HepG2 (cell line): ENCODE data around the gene PAN2. TPM values are rescaled to one million over a fixed set of nuclear protein-coding genes. Genes with fewer than 3 reads are reported as not detected.
A peak's percentile ranks its signal among the peaks of the same experiment; 100 is the strongest.

Experiments used
- ATAC-seq: fragments of 200-7000 bp; cut with Tn5 transposase; 3 replicates; pipeline ENCODE4 v1.9.1; 2020; ENCODE audit warnings: mild to moderate bottlenecking, moderate library complexity
- BruUV-seq: library from RNA; stranded (reverse); fragments of 400-500 nt; replicated peaks from 2 replicates; lab custom pipeline; 2021; lab: Mats Ljungman, UMichigan
- CTCF ChIA-PET: fragments of 300-600 bp; formaldehyde crosslinking; extraction: SDS; loops from one replicate; lab custom pipeline; 2021; ENCODE audit warnings: low total read pairs, inconsistent platforms, low intra/inter-chr PET ratio; lab: Yijun Ruan, JAX
- POLR2A ChIA-PET: fragments of 350-600 bp; sonication (Branson Sonifier 250); formaldehyde crosslinking; loops from one replicate; lab custom pipeline; 2020; ENCODE audit warnings: antibody characterized with exemption, inconsistent platforms; lab: Yijun Ruan, JAX
- DNase-seq: peaks from one replicate; pipeline ENCODE4 v3.0.0-alpha.2; 2015; ENCODE audit warnings: low spot score
- FAIRE-seq: peaks from 3 replicates; lab custom pipeline; 2011; peaks lifted over from hg19 to GRCh38; lab: Jason Lieb, UNC
- H2AFZ ChIP-seq: one replicate; pipeline ENCODE4 v1.6.1; 2011; ENCODE audit warnings: low read length, inconsistent platforms
- H3K27ac ChIP-seq: fragments of 300-600 bp; 3 replicates; pipeline ENCODE4 v1.8.0; 2011; ENCODE audit warnings: mixed run types, mild to moderate bottlenecking, mixed read lengths, low read length, inconsistent platforms; ENCODE audit not compliant: insufficient read depth; ENCODE audit errors: extremely low read length
- H3K27me3 ChIP-seq, 2 experiments: fragments of 200-600 bp in 1 of 2; 2 replicates in 1 of 2; 3 replicates in 1 of 2; pipeline versions ENCODE4 v1.6.0 to v1.8.0; 2011; ENCODE audit warnings: low read length in 2 of 2, mild to moderate bottlenecking in 2 of 2, moderate library complexity in 2 of 2, inconsistent platforms in 1 of 2; ENCODE audit not compliant: insufficient read depth in 2 of 2, control insufficient read depth in 1 of 2
- H3K36me3 ChIP-seq, 2 experiments: fragments of 200-600 bp in 1 of 2; replicated peaks in 1 of 2; 2 replicates in 1 of 2; 3 replicates in 1 of 2; pipeline versions ENCODE4 v1.5.1 to v1.8.0; 2011; ENCODE audit warnings: low read length in 2 of 2, inconsistent platforms in 1 of 2; ENCODE audit not compliant: insufficient read depth in 2 of 2, control insufficient read depth in 1 of 2
- H3K4me1 ChIP-seq: 2 replicates; pipeline ENCODE4 v1.5.1; 2012; ENCODE audit warnings: low read length, inconsistent platforms; ENCODE audit not compliant: insufficient read depth
- H3K4me2 ChIP-seq: 2 replicates; pipeline ENCODE4 v1.6.0; 2011; ENCODE audit warnings: low read depth, low read length, inconsistent platforms
- H3K4me3 ChIP-seq, 3 experiments: fragments of 200-600 bp in 1 of 3; sonication (generic), shearing (Covaris generic) in 1 of 3; replicated peaks in 1 of 3; 2 replicates each; pipeline ENCODE4 v1.5.1; 2011 to 2016; ENCODE audit warnings: low read length in 3 of 3, inconsistent platforms in 2 of 3, low read depth in 2 of 3, mild to moderate bottlenecking in 2 of 3, control low read depth in 1 of 3, mixed read lengths in 1 of 3; ENCODE audit not compliant: insufficient read depth in 1 of 3
- H3K79me2 ChIP-seq: one replicate; pipeline ENCODE4 v1.6.1; 2011; ENCODE audit warnings: low read length, inconsistent platforms; ENCODE audit not compliant: insufficient read depth
- H3K9ac ChIP-seq: 2 replicates; pipeline ENCODE4 v1.6.0; 2011; ENCODE audit warnings: mild to moderate bottlenecking, low read depth, low read length, inconsistent platforms; ENCODE audit not compliant: insufficient read depth
- H3K9me3 ChIP-seq: 2 replicates; pipeline ENCODE4 v1.5.1; 2012; ENCODE audit warnings: mild to moderate bottlenecking, low read length
- H4K20me1 ChIP-seq: 2 replicates; pipeline ENCODE4 v1.6.0; 2011; ENCODE audit warnings: inconsistent platforms, mild to moderate bottlenecking, low read length, moderate library complexity; ENCODE audit not compliant: insufficient read depth
- ADNP ChIP-seq: sonication (generic); formaldehyde crosslinking; IDR thresholded peaks from 2 replicates; pipeline ENCODE4 v1.4.0; 2020; ENCODE audit warnings: missing genetic modification reagents
- AHR ChIP-seq: IDR thresholded peaks from 2 replicates; pipeline ENCODE4 v1.6.1; 2018; ENCODE audit warnings: missing genetic modification reagents, missing compliant biosample characterization
- BATF2 ChIP-seq: sonication (generic); formaldehyde crosslinking; IDR thresholded peaks from 2 replicates; pipeline ENCODE4 v1.8.0; 2022; ENCODE audit warnings: mild to moderate bottlenecking, missing genetic modification reagents, moderate library complexity
- DNMT3B ChIP-seq: conservative IDR thresholded peaks from 2 replicates; pipeline ENCODE4 v1.6.1; 2016; ENCODE audit warnings: missing biosample characterization, control low read depth
- GZF1 ChIP-seq: sonication (generic); formaldehyde crosslinking; IDR thresholded peaks from 2 replicates; pipeline ENCODE4 v1.5.1; 2020; ENCODE audit warnings: mild to moderate bottlenecking, missing genetic modification reagents
- MAX ChIP-seq: IDR thresholded peaks from 2 replicates; pipeline ENCODE4 v1.6.1; 2012; ENCODE audit warnings: inconsistent platforms
- NR3C1 ChIP-seq: sonication (generic); formaldehyde crosslinking; IDR thresholded peaks from 2 replicates; pipeline ENCODE4 v1.4.0; 2020; ENCODE audit warnings: missing genetic modification reagents
- PCBP1 ChIP-seq: fragments of 200-400 bp; formaldehyde crosslinking; IDR thresholded peaks from 2 replicates; pipeline ENCODE4 v1.6.1; 2017; ENCODE audit warnings: mild to moderate bottlenecking, low read depth, low read length, borderline replicate concordance
- PITX1 ChIP-seq: sonication (generic); formaldehyde crosslinking; IDR thresholded peaks from 2 replicates; pipeline ENCODE4 v1.5.1; 2020; ENCODE audit warnings: mild to moderate bottlenecking, missing genetic modification reagents
- POGK ChIP-seq: sonication (generic); formaldehyde crosslinking; conservative IDR thresholded peaks from 2 replicates; pipeline ENCODE4 v1.8.0; 2022; ENCODE audit warnings: mild to moderate bottlenecking, moderate library complexity, missing genetic modification reagents
- SNAPC2 ChIP-seq: sonication (generic); formaldehyde crosslinking; IDR thresholded peaks from 2 replicates; pipeline ENCODE4 v1.8.1; 2022; ENCODE audit warnings: mild to moderate bottlenecking, missing genetic modification reagents
- THYN1 ChIP-seq: sonication (generic); formaldehyde crosslinking; IDR thresholded peaks from 2 replicates; pipeline ENCODE4 v1.8.1; 2023; ENCODE audit warnings: low read depth, mild to moderate bottlenecking, moderate library complexity, missing genetic modification reagents, borderline replicate concordance
- TOPORS ChIP-seq: sonication (generic); formaldehyde crosslinking; IDR thresholded peaks from 2 replicates; pipeline ENCODE4 v1.8.0; 2023; ENCODE audit warnings: mild to moderate bottlenecking, missing genetic modification reagents
- ZBTB3 ChIP-seq: sonication (generic); formaldehyde crosslinking; IDR thresholded peaks from 2 replicates; pipeline ENCODE4 v1.4.0; 2020; ENCODE audit warnings: low read depth, mild to moderate bottlenecking, moderate library complexity, missing genetic modification reagents, borderline replicate concordance
- ZBTB38 ChIP-seq: sonication (generic); formaldehyde crosslinking; IDR thresholded peaks from 2 replicates; pipeline ENCODE4 v1.5.1; 2020; ENCODE audit warnings: mild to moderate bottlenecking, missing genetic modification reagents
- ZBTB7A ChIP-seq: sonication (generic); formaldehyde crosslinking; IDR thresholded peaks from 2 replicates; pipeline ENCODE4 v1.8.0; 2022; ENCODE audit warnings: mild to moderate bottlenecking, missing genetic modification reagents
- ZFP36 ChIP-seq: fragments of 150-350 bp; IDR thresholded peaks from 2 replicates; pipeline ENCODE4 v1.6.1; 2018; ENCODE audit warnings: borderline replicate concordance, low read length, low read depth; ENCODE audit not compliant: partially characterized antibody
- ZNF543 ChIP-seq: sonication (generic); formaldehyde crosslinking; IDR thresholded peaks from 2 replicates; pipeline ENCODE4 v1.4.0; 2020; ENCODE audit warnings: mild to moderate bottlenecking, missing genetic modification reagents
- ZNF570 ChIP-seq: sonication (generic); formaldehyde crosslinking; IDR thresholded peaks from 2 replicates; pipeline ENCODE4 v1.4.0; 2020; ENCODE audit warnings: mild to moderate bottlenecking, missing genetic modification reagents, borderline replicate concordance
- ZNF674 ChIP-seq: sonication (generic); formaldehyde crosslinking; IDR thresholded peaks from 2 replicates; pipeline ENCODE4 v1.5.0; 2020; ENCODE audit warnings: low read depth, mild to moderate bottlenecking, missing genetic modification reagents
- ZNF772 ChIP-seq: sonication (generic); formaldehyde crosslinking; IDR thresholded peaks from 2 replicates; pipeline ENCODE4 v1.5.0; 2020; ENCODE audit warnings: mild to moderate bottlenecking, missing genetic modification reagents
- ZNF780A ChIP-seq: sonication (generic); formaldehyde crosslinking; IDR thresholded peaks from 2 replicates; pipeline ENCODE4 v1.8.0; 2022; ENCODE audit warnings: mild to moderate bottlenecking, missing genetic modification reagents, moderate library complexity
- ZNF850 ChIP-seq: sonication (generic); formaldehyde crosslinking; conservative IDR thresholded peaks from 2 replicates; pipeline ENCODE4 v1.9.0; 2021; ENCODE audit warnings: mild to moderate bottlenecking, missing genetic modification reagents
- WGBS: methylation state at CpG from one replicate; pipeline ENCODE4 v1.1.6; 2017; ENCODE audit warnings: low lambda C conversion rate; 5-methylcytosine and 5-hydroxymethylcytosine counted together
- in situ Hi-C: cut with HindIII; loops from 2 replicates; pipeline ENCODE4 v1.10.0; 2017; ENCODE audit warnings: low pct_unique_long_range_greater_than_20kb; ENCODE audit not compliant: extremely low pct_ligation_motif_present
- intact Hi-C: fragments of 100-400 bp; cut with micrococcal nuclease; formaldehyde crosslinking; loops from one replicate; pipeline ENCODE4 v1.10.0; 2022; ENCODE audit not compliant: unreplicated experiment
- polyA plus RNA-seq, 8 experiments: library from polyadenylated mRNA; depleted of rRNA in 3 of 8; stranded (reverse) in 7 of 8; unstranded in 1 of 8; fragments of >200 nt; fragmentation: Illumina TruSeq in 4 of 8; extraction: Trizol in 4 of 8; gene quantifications; 2 replicates each; pipeline versions ENCODE4 v1.2.1 to v1.2.3, GENCODE V29; 2011 to 2016; ENCODE audit warnings: low read depth in 4 of 8, missing spikeins in 1 of 8, mixed read lengths in 1 of 8; ENCODE audit not compliant: insufficient read depth in 1 of 8
- total RNA-seq, 5 experiments: library from RNA; depleted of rRNA; stranded (reverse); fragments of >200 nt; fragmentation: Illumina TruSeq; extraction: Trizol; gene quantifications; 2 replicates each; pipeline ENCODE4 v1.2.3, GENCODE V29; 2016; ENCODE audit warnings: low read depth in 1 of 5

Gene PAN2
- total and polyA plus RNA-seq, 2 of the 13 experiments (the other 11 are each of a cell fraction or from before 2014, with no cell fraction given), result 27.2 to 61.1 TPM

- DNase-seq, result no peak
- peaks cover 39% of the 10 kb centered on the region for H3K79me2 ChIP-seq
- TF ChIP-seq GZF1, result no peak
- no peak for TF ChIP-seq ZFP36
- no peak for TF ChIP-seq NR3C1 (CRISPR knock-in tag)
- no peak for TF ChIP-seq ZNF543 (CRISPR knock-in tag)
- TF ChIP-seq THYN1 (CRISPR knock-in tag), result no peak
- no peak for TF ChIP-seq ZBTB3 (CRISPR knock-in tag)
- TF ChIP-seq SNAPC2, result no peak
- no peak for TF ChIP-seq MAX
- no peak for TF ChIP-seq ZNF780A (CRISPR knock-in tag)
- TF ChIP-seq BATF2 (CRISPR knock-in tag), result no peak
- TF ChIP-seq POGK (CRISPR knock-in tag), result no peak
- no peak for TF ChIP-seq ZNF674
- peak; percentile 26; the same call in 1 of the 2 replicates for TF ChIP-seq ZBTB38 (CRISPR knock-in tag)
- TF ChIP-seq ADNP, result no peak
- no peak for TF ChIP-seq ZBTB7A (CRISPR knock-in tag)
- TF ChIP-seq ZNF570 (CRISPR knock-in tag), result no peak
- TF ChIP-seq DNMT3B (CRISPR knock-in tag), result no peak; the same call in 1 of the 2 replicates
- no peak for TF ChIP-seq AHR (CRISPR knock-in tag)
- no peak for TF ChIP-seq PITX1 (CRISPR knock-in tag)
- TF ChIP-seq PCBP1, result no peak
- 0 out of 2 replicates have a peak, but pooled peaks have one; percentile 8 for TF ChIP-seq ZNF850
- no peak; the same call in 1 of the 2 replicates for TF ChIP-seq TOPORS (CRISPR knock-in tag)
- no peak for TF ChIP-seq ZNF772 (CRISPR knock-in tag)
Observed at GRCh38 chr12:56300644-56301464, 32.9 kb downstream of the PAN2 start.

More at GRCh38 chr12:56300644-56301464, 32.9 kb downstream of the PAN2 start:
- no peaks in the 10 kb centered on the region; the same call in 1 of the 2 replicates for H4K20me1 ChIP-seq
- peaks cover 65% of the 10 kb centered on the region for H3K4me1 ChIP-seq
- H3K27me3 ChIP-seq, result no peaks in the 10 kb centered on the region; a peak in 1 of 5 replicates
- H3K9ac ChIP-seq, result peak overlapping the region; percentile 86
- POLR2A ChIA-PET, result interaction anchor here (1.1 to 2.8 kb wide), 7 partner anchors 14 to 336 kb away, joined by 3 to 16 read pairs (median 5); partner anchors contain the start of genes ANKRD52, COQ10A, RNF41 and TIMELESS
- in situ Hi-C loops (no loop called here), intact Hi-C loops (loop anchor here (2.0 kb wide), 2 partner anchors 16 to 182 kb away; partner anchors contain the start of gene ZC3H10)
- peak; percentile 1; the same call in 2 of the 3 replicates for ATAC-seq
- 9% methylated on average over 18 of the region's 21 CpGs for WGBS
- FAIRE-seq, result no peak
- H3K36me3 ChIP-seq, result peaks cover 3 to 15% of the 10 kb centered on the region in 2 experiments; a peak in 3 of 5 replicates
- peak overlapping the region; percentile 98 for H3K4me2 ChIP-seq
- peak overlapping the region; percentile 96 for H3K27ac ChIP-seq
- peak overlapping the region; percentile 64 for H2AFZ ChIP-seq
- H3K4me3 ChIP-seq, result peak overlapping the region; percentile 62 to 97 (median 94)
- TSS peak; percentile 88 for BruUV-seq
- CTCF ChIA-PET, result no interaction called here
- H3K9me3 ChIP-seq, result no peaks in the 10 kb centered on the region
